DND-41 (cell line): Measurements from ENCODE around the gene OSBPL1A.

Source experiments
- ATAC-seq: fragments of 200-7000 bp; cut with Tn5 transposase; 3 replicates; pipeline ENCODE4 v1.9.1; 2021; ENCODE audit warnings: low read depth; ENCODE audit not compliant: insufficient read depth
- DNase-seq: peaks from one replicate; pipeline ENCODE4 v3.0.0-alpha.2; 2020
- H2AFZ ChIP-seq: 2 replicates; pipeline ENCODE4 v1.6.0; 2012; ENCODE audit warnings: low read depth, low read length
- H3K27ac ChIP-seq: 2 replicates; pipeline ENCODE4 v1.5.1; 2012; ENCODE audit warnings: low read length, inconsistent platforms
- H3K27me3 ChIP-seq: fragments of 200-600 bp; sonication (generic); 2 replicates; pipeline ENCODE4 v1.6.0; 2012; ENCODE audit warnings: low read length, mild to moderate bottlenecking, inconsistent platforms; ENCODE audit not compliant: insufficient read depth, poor library complexity
- H3K36me3 ChIP-seq: 2 replicates; pipeline ENCODE4 v1.5.1; 2012; ENCODE audit warnings: low read length, inconsistent platforms; ENCODE audit not compliant: insufficient read depth
- H3K4me1 ChIP-seq: 2 replicates; pipeline ENCODE4 v1.5.1; 2012; ENCODE audit warnings: mild to moderate bottlenecking, low read length; ENCODE audit not compliant: insufficient read depth
- H3K4me2 ChIP-seq: 2 replicates; pipeline ENCODE4 v1.6.0; 2012; ENCODE audit warnings: mild to moderate bottlenecking, moderate library complexity, low read length, inconsistent platforms; ENCODE audit not compliant: insufficient read depth
- H3K4me3 ChIP-seq, 2 experiments: fragments of 200-600 bp in 1 of 2; shearing (Covaris generic) in 1 of 2; 2 replicates each; pipeline ENCODE4 v1.5.1; 2012 to 2016; ENCODE audit warnings: inconsistent platforms in 2 of 2, low read length in 2 of 2, mild to moderate bottlenecking in 2 of 2, low read depth in 1 of 2, moderate library complexity in 1 of 2
- H3K79me2 ChIP-seq: 2 replicates; pipeline ENCODE4 v1.6.0; 2012; ENCODE audit warnings: low read length, inconsistent platforms; ENCODE audit not compliant: insufficient read depth
- H3K9ac ChIP-seq: 2 replicates; pipeline ENCODE4 v1.6.0; 2012; ENCODE audit warnings: low read depth, mild to moderate bottlenecking, inconsistent platforms, low read length, moderate library complexity
- H3K9me3 ChIP-seq: 2 replicates; pipeline ENCODE4 v1.5.1; 2012; ENCODE audit warnings: low read length, moderate library complexity, mild to moderate bottlenecking, inconsistent platforms; ENCODE audit not compliant: insufficient read depth, severe bottlenecking
- H4K20me1 ChIP-seq: 2 replicates; pipeline ENCODE4 v1.6.0; 2012; ENCODE audit warnings: low read length; ENCODE audit not compliant: insufficient read depth
- CTCF ChIP-seq: IDR thresholded peaks from 2 replicates; pipeline ENCODE4 v1.5.1; 2012; ENCODE audit warnings: borderline replicate concordance, low read length, moderate library complexity, mild to moderate bottlenecking; ENCODE audit not compliant: poor library complexity, severe bottlenecking; ENCODE audit errors: extremely low read depth
- EZH2 ChIP-seq: IDR thresholded peaks from 3 replicates; pipeline ENCODE4 v1.6.1; 2012; ENCODE audit warnings: borderline replicate concordance, low read depth, mild to moderate bottlenecking, moderate library complexity, low read length, inconsistent platforms; ENCODE audit not compliant: severe bottlenecking

Gene OSBPL1A

GRCh38 chr18:24397694-24398368 lies at the start of gene OSBPL1A:
Gene OSBPL1A (minus strand): TSS chr18:24397824. CDS start chr18:24377533, 20,291 bp downstream.
- Histone ChIP-seq H3K4me3 (no peak within 1 kb of the TSS), H3K36me3 (no peaks in the 10 kb centered on the region), H3K79me2 (no peaks in the 10 kb centered on the region), H3K27me3 (no peaks in the 10 kb centered on the region), H3K9me3 (no peaks in the 10 kb centered on the region), H3K9ac (no peak within 1 kb of the TSS), H3K4me2 (no peak within 1 kb of the TSS), H3K27ac (no peak within 1 kb of the TSS), H2AFZ (no peak within 1 kb of the TSS), H3K4me1 (no peaks in the 10 kb centered on the region), H4K20me1 (no peaks in the 10 kb centered on the region)
- no peak for TF ChIP-seq CTCF
- no peak for TF ChIP-seq EZH2
- DNase-seq: no peak
- no peak for ATAC-seq

DNA sequence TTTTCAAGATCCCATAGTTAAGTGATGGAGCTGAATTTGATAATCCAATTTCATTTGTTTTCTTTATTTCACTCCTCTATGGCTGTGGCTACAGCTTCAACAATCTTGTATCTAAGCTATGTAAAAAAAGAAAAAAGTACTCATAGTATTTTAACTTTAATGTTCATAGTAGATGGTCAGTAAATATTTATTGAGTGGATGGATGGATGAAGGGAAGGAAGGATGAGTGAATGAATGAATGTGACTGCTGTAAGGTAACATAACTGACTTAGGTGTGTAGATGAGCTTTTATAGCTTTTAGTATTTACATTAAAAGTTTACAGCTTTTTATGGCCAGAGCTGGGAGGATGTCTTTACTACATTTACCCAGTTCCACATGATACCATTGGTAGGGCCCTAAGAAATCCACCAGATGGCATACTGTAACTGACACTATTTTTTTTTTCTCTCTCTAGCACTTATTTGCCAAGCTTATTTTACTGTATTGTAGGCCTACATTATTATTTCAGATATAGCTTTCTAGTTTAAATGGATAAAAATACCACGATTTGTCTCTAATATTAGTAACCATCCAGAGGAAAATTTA lies 49.4 kb upstream of the OSBPL1A start:
- Histone ChIP-seq H3K36me3 (no peaks in the 10 kb centered on the region), H3K4me1 (no peaks in the 10 kb centered on the region), H3K9me3 (no peaks in the 10 kb centered on the region), H4K20me1 (no peaks in the 10 kb centered on the region), H3K27ac (no peak overlapping the region), H3K4me2 (no peak overlapping the region), H3K79me2 (no peaks in the 10 kb centered on the region), H3K9ac (no peak overlapping the region), H3K27me3 (peaks cover 4% of the 10 kb centered on the region), H3K4me3 (no peak overlapping the region), H2AFZ (no peak overlapping the region)
- ATAC-seq: no peak
- no peak for DNase-seq
- TF ChIP-seq EZH2: no peak
- peak; percentile 19 for TF ChIP-seq CTCF

DNA sequence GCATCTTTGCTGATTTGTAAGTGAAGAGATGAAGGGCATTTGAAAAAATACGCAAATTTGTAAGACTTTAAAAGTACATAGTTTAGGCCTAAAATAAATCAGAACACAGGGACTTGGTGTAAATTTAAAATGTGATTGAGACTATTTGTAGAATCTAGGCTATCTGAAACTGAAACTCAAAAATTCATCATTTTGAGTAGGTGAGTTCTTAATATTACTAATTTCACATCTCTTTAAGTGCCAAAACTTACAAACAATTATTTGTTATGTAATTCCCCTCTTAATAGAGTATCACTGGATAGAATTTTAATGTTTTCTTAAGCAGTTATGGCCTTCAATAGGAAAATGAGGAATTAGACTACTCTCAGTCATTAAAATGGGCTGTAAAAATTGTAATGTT lies 48.8 kb upstream of the OSBPL1A start:
- H3K9me3 ChIP-seq: no peaks in the 10 kb centered on the region
- H3K27me3 ChIP-seq: peaks cover 1% of the 10 kb centered on the region
- ATAC-seq (no peak), DNase-seq (no peak)
- H2AFZ ChIP-seq: no peak overlapping the region
- no peaks in the 10 kb centered on the region for H3K4me1 ChIP-seq
- no peak overlapping the region for H3K4me2 ChIP-seq
- no peaks in the 10 kb centered on the region for H3K36me3 ChIP-seq
- no peak overlapping the region for H3K4me3 ChIP-seq
- no peaks in the 10 kb centered on the region for H4K20me1 ChIP-seq
- no peaks in the 10 kb centered on the region for H3K79me2 ChIP-seq
- no peak for TF ChIP-seq EZH2
- TF ChIP-seq CTCF: no peak
- H3K9ac ChIP-seq: no peak overlapping the region
- no peak overlapping the region for H3K27ac ChIP-seq
